Astrocyte (in vitro differentiated cells and primary cell): Measurements from ENCODE around the gene NRGN. TPM values are rescaled to one million over a fixed set of nuclear protein-coding genes. Genes with fewer than 3 reads are reported as not detected.

Experiments
- DNase-seq: peaks from one replicate; pipeline ENCODE4 v3.0.0-alpha.2; 2010; ENCODE audit warnings: low read depth
- FAIRE-seq: peaks from 2 replicates; lab custom pipeline; 2011; peaks lifted over from hg19 to GRCh38; lab: Jason Lieb, UNC
- H2AFZ ChIP-seq: 2 replicates; pipeline ENCODE4 v1.6.0; 2012; ENCODE audit warnings: low read depth, low read length, inconsistent platforms
- H3K27ac ChIP-seq: 2 replicates; pipeline ENCODE4 v1.5.1; 2011; ENCODE audit warnings: low read depth, low read length, inconsistent platforms
- H3K27me3 ChIP-seq: 2 replicates; pipeline ENCODE4 v1.6.0; 2011; ENCODE audit warnings: low read length, inconsistent platforms; ENCODE audit not compliant: insufficient read depth
- H3K36me3 ChIP-seq: 2 replicates; pipeline ENCODE4 v1.5.1; 2011; ENCODE audit warnings: low read length, inconsistent platforms; ENCODE audit not compliant: insufficient read depth
- H3K4me1 ChIP-seq: 2 replicates; pipeline ENCODE4 v1.5.1; 2011; ENCODE audit warnings: low read length, inconsistent platforms; ENCODE audit not compliant: insufficient read depth
- H3K4me2 ChIP-seq: 2 replicates; pipeline ENCODE4 v1.6.0; 2012; ENCODE audit warnings: low read length, inconsistent platforms
- H3K4me3 ChIP-seq: 2 replicates; pipeline ENCODE4 v1.5.1; 2011; ENCODE audit warnings: low read depth, mild to moderate bottlenecking, low read length, inconsistent platforms; ENCODE audit not compliant: insufficient read depth
- H3K79me2 ChIP-seq: 2 replicates; pipeline ENCODE4 v1.6.0; 2012; ENCODE audit warnings: mild to moderate bottlenecking, low read length, inconsistent platforms; ENCODE audit not compliant: insufficient read depth
- H3K9ac ChIP-seq: 2 replicates; pipeline ENCODE4 v1.6.0; 2012; ENCODE audit warnings: mild to moderate bottlenecking, low read length, inconsistent platforms
- H3K9me3 ChIP-seq: 2 replicates; pipeline ENCODE4 v1.5.1; 2012; ENCODE audit warnings: low read depth, mild to moderate bottlenecking, low read length, inconsistent platforms; ENCODE audit not compliant: insufficient read depth
- H4K20me1 ChIP-seq: 2 replicates; pipeline ENCODE4 v1.6.0; 2012; ENCODE audit warnings: low read length, inconsistent platforms; ENCODE audit not compliant: insufficient read depth
- H3K27ac Mint-ChIP-seq: one replicate; pipeline ENCODE4 v1.8.0; 2021; ENCODE audit warnings: mild to moderate bottlenecking, mixed read lengths; ENCODE audit not compliant: unreplicated experiment
- H3K27me3 Mint-ChIP-seq: one replicate; pipeline ENCODE4 v1.8.0; 2021; ENCODE audit warnings: low read depth, mixed read lengths; ENCODE audit not compliant: unreplicated experiment
- H3K36me3 Mint-ChIP-seq: one replicate; pipeline ENCODE4 v1.8.0; 2021; ENCODE audit warnings: low read depth, mixed read lengths; ENCODE audit not compliant: unreplicated experiment
- H3K4me1 Mint-ChIP-seq: one replicate; pipeline ENCODE4 v1.8.0; 2021; ENCODE audit warnings: low read depth, mixed read lengths; ENCODE audit not compliant: unreplicated experiment
- H3K4me3 Mint-ChIP-seq: one replicate; pipeline ENCODE4 v1.8.0; 2021; ENCODE audit warnings: mild to moderate bottlenecking, moderate library complexity, mixed read lengths; ENCODE audit not compliant: unreplicated experiment
- H3K9me3 Mint-ChIP-seq: one replicate; pipeline ENCODE4 v1.8.0; 2021; ENCODE audit warnings: mild to moderate bottlenecking, mixed read lengths; ENCODE audit not compliant: unreplicated experiment
- EZH2 ChIP-seq: IDR thresholded peaks from 2 replicates; pipeline ENCODE4 v1.6.1; 2012; ENCODE audit warnings: mild to moderate bottlenecking, low read length, inconsistent platforms; ENCODE audit not compliant: insufficient read depth
- total RNA-seq: library from RNA; stranded (reverse); gene quantifications from 2 replicates; pipeline ENCODE4 v1.2.1, GENCODE V29; 2021
- TF ChIP-seq, protein P1 (sequence below): IDR thresholded peaks from 2 replicates; pipeline ENCODE4 v1.5.1; 2011; ENCODE audit warnings: low read depth, mild to moderate bottlenecking, inconsistent platforms, low read length, moderate library complexity; ENCODE audit not compliant: insufficient read depth

The NRGN gene
- total RNA-seq, 1 donor from 2014 or later = 1.7 TPM

DNA sequence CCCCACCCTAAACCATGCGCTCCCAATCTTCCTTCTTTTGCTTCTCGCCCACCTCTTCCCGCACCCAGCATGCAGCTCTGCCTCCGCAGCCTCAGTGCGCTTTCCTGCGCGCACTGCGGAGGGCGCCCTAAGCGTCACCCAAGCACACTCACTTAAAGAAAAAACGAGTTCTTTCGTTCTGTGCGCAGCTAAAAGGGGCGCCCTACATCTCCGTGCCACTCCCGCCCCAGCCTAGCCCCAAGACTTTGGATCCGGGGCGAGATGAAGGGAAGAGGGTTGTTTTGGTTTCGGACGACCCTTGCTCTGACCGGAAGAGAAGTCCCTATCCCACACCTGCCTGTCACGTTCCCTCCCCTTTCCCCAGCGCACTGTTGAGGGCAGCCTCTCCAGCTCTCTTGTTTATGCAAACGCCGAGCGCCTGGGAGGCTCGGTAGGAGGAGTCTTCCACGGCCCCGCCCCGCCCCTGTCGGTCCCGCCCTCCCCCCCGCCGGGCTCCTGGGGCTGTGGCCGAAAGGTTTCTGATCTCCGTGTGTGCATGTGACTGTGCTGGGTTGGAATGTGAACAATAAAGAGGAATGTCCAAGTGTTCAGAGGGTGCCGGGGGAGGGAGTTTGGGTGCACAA, 7.0 kb downstream of the NRGN start:
- H3K9ac ChIP-seq = peak overlapping the region; percentile 52
- no peak for FAIRE-seq
- peak overlapping the region; percentile 82 for H3K27ac Mint-ChIP-seq

DNA sequence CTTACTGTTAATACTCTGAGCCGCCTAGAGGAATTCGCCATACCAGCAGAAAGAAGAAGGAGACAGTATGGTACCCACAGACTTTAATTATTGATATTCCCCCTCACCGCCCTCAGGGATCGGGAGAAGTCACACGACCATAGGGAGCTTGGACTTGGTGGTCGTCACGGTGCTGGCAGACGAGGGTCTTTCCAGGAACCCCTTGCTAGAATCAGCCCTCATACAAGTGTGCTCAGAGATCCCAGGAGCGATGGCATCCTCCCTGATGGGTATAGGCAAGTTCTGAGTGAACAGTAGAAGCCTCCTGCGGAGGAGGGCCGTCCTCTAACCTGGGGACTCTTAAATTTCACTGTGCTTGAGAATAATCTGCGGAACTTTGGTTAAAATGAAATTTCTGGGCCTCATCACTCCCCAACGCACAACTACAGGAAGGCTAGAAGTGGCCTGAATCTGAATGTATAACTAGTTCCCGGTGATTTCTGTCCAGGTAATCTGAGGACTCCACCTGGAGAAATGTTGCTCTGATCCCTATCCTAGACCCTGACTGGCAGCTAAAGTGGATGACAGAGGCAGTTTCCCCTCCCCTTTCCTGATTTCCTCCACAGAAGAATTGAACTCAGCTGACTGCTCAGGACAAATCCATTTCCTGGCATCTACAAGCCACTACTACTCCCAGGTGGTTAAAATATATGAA, 7.8 kb downstream of the NRGN start:
- DNase-seq (no peak), FAIRE-seq (no peak)
- H3K4me2 ChIP-seq = peak overlapping the region; percentile 97
- peak overlapping the region; percentile 69 for H3K27ac Mint-ChIP-seq
- H3K4me1 Mint-ChIP-seq = peaks cover 14% of the 10 kb centered on the region
- H3K36me3 ChIP-seq = no peaks in the 10 kb centered on the region
- no peak overlapping the region for H2AFZ ChIP-seq
- H3K9me3 Mint-ChIP-seq = peaks cover 3% of the 10 kb centered on the region
- peaks cover 4% of the 10 kb centered on the region for H3K36me3 Mint-ChIP-seq
- H3K9ac ChIP-seq = no peak overlapping the region
- H3K27me3 Mint-ChIP-seq = peaks cover 70% of the 10 kb centered on the region
- no peak overlapping the region for H3K4me3 ChIP-seq
- H3K79me2 ChIP-seq = no peaks in the 10 kb centered on the region
- H3K27ac ChIP-seq = no peak overlapping the region
- H3K4me3 Mint-ChIP-seq = peak overlapping the region; percentile 93
- H3K27me3 ChIP-seq = peaks cover 14% of the 10 kb centered on the region
- H4K20me1 ChIP-seq = peaks cover 4% of the 10 kb centered on the region
- H3K4me1 ChIP-seq = peaks cover 33% of the 10 kb centered on the region
- TF ChIP-seq, protein P1, sequence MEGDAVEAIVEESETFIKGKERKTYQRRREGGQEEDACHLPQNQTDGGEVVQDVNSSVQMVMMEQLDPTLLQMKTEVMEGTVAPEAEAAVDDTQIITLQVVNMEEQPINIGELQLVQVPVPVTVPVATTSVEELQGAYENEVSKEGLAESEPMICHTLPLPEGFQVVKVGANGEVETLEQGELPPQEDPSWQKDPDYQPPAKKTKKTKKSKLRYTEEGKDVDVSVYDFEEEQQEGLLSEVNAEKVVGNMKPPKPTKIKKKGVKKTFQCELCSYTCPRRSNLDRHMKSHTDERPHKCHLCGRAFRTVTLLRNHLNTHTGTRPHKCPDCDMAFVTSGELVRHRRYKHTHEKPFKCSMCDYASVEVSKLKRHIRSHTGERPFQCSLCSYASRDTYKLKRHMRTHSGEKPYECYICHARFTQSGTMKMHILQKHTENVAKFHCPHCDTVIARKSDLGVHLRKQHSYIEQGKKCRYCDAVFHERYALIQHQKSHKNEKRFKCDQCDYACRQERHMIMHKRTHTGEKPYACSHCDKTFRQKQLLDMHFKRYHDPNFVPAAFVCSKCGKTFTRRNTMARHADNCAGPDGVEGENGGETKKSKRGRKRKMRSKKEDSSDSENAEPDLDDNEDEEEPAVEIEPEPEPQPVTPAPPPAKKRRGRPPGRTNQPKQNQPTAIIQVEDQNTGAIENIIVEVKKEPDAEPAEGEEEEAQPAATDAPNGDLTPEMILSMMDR = no peak
- no peak for TF ChIP-seq EZH2
- H3K9me3 ChIP-seq = no peaks in the 10 kb centered on the region

More for the DNA sequence above, 7.0 kb downstream of the NRGN start:
- H3K79me2 ChIP-seq = no peaks in the 10 kb centered on the region
- TF ChIP-seq, protein P1 = peak; percentile 36
- no peak for TF ChIP-seq EZH2
- no peak overlapping the region for H3K27ac ChIP-seq
- peaks cover 14% of the 10 kb centered on the region for H3K27me3 ChIP-seq
- peak overlapping the region; percentile 69 for H2AFZ ChIP-seq
- H3K4me2 ChIP-seq = peak overlapping the region; percentile 97
- H3K27me3 Mint-ChIP-seq = peaks cover 74% of the 10 kb centered on the region
- peak overlapping the region; percentile 69 for H3K4me3 ChIP-seq
- peak; percentile 38 for DNase-seq
- peaks cover 4% of the 10 kb centered on the region for H4K20me1 ChIP-seq
- H3K9me3 ChIP-seq = no peaks in the 10 kb centered on the region
- H3K36me3 Mint-ChIP-seq = peaks cover 4% of the 10 kb centered on the region
- no peaks in the 10 kb centered on the region for H3K36me3 ChIP-seq
- H3K4me1 Mint-ChIP-seq = peaks cover 12% of the 10 kb centered on the region
- H3K4me1 ChIP-seq = peaks cover 33% of the 10 kb centered on the region
- peaks cover 3% of the 10 kb centered on the region for H3K9me3 Mint-ChIP-seq
- H3K4me3 Mint-ChIP-seq = peak overlapping the region; percentile 93

DNA sequence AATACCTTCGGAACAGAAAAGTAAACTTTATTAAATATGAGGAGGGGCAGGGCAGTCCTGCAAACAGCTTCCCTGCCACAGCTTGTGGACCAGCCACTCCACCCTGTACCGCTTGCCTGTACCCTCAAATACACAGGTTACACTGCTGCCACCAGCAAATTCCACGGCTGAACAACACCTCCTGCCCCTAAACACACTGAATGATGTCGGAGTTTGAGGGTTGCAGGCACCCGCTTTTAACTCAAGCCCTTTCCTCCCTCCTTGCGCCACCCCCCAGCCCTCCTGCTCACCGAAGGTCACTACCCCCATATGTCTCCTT, 8.3 kb downstream of the NRGN start:
- Mint-ChIP-seq H3K4me3 (no peak overlapping the region), H3K36me3 (peaks cover 4% of the 10 kb centered on the region), H3K27me3 (peaks cover 70% of the 10 kb centered on the region), H3K27ac (no peak overlapping the region), H3K9me3 (peaks cover 3% of the 10 kb centered on the region), H3K4me1 (peaks cover 14% of the 10 kb centered on the region)
- Histone ChIP-seq H3K79me2 (no peaks in the 10 kb centered on the region), H2AFZ (no peak overlapping the region), H3K27me3 (peaks cover 10% of the 10 kb centered on the region), H3K27ac (no peak overlapping the region), H3K4me1 (peaks cover 33% of the 10 kb centered on the region), H3K4me2 (peak overlapping the region; percentile 58), H3K9ac (no peak overlapping the region), H3K4me3 (no peak overlapping the region), H3K9me3 (no peaks in the 10 kb centered on the region), H3K36me3 (no peaks in the 10 kb centered on the region), H4K20me1 (no peaks in the 10 kb centered on the region)
- FAIRE-seq = no peak
- no peak for TF ChIP-seq EZH2
- TF ChIP-seq, protein P1 = no peak
- DNase-seq = no peak
